GM10248 (cell line): ENCODE measurements around the gene PRXL2B.
"Not testable (repeated sequence)": the region's sequence is repeated elsewhere in the genome, so short reads cannot be mapped to it uniquely, and the experiment has no call there.

Experiments
- CTCF ChIA-PET: fragments of 300-600 bp; sonication (Branson Sonifier 250); formaldehyde crosslinking; extraction: SDS; loops from one replicate; lab custom pipeline; 2021; ENCODE audit warnings: antibody characterized with exemption; lab: Yijun Ruan, JAX
- POLR2A ChIA-PET: fragments of 350-650 bp; sonication (Branson Sonifier 250); formaldehyde crosslinking; extraction: SDS; loops from one replicate; lab custom pipeline; 2020; ENCODE audit warnings: antibody characterized with exemption; lab: Yijun Ruan, JAX
- DNase-seq: peaks from one replicate; pipeline ENCODE4 v3.0.0; 2012; ENCODE audit errors: extremely low spot score
- TF ChIP-seq, protein P1 (sequence below): IDR thresholded peaks from 2 replicates; pipeline ENCODE4 v1.5.1; 2012; ENCODE audit warnings: mild to moderate bottlenecking, low read depth; ENCODE audit errors: extremely low read depth, missing control alignments, control extremely low read depth

Gene PRXL2B

DNA sequence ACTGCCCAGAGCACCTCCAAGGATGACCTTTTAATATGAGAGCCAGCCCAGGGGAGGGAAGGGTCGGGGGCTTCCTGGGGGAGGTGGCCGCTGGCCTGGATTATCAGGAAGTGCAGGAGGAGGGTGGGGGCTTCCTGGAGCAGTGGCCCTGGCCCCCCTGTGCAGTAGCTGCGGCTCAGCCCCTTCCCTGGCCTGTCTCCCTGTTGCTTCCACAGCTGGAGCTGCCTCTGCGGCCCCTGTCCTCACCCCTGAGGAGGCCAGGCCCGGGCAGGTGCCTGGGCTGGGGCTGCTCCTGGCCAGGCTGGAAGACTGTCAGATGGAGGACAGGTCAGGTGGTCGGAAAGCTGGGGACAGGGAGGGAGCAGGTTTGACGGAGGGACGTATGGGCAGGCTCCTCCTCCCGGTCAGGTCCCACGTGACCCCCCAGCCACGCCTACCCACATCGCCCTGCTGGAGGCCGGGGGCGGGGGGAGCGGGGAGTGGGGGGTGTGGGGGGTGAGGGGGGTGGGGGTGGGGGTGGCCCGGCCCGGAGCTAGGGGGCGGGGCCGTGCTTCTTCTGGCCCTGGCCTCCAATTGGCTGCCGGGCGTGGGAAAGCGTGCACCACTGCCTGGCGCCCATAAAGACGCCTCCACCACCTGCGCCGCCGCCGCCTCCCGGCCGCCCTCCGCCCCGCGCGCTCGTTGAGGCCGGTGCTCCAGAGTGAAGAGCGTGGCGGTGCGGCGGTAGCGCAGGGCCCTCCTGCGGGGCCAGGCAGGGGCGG lies 40.6 kb upstream of the PRXL2B start:
- CTCF ChIA-PET, result interaction anchor here (0.7 to 2.5 kb wide), 5 partner anchors 10 to 326 kb away, joined by 3 to 6 read pairs (median 3); partner anchors contain the start of genes HES5, PRXL2B and TNFRSF14
- peak; percentile 97 for DNase-seq
- TF ChIP-seq, protein P1, sequence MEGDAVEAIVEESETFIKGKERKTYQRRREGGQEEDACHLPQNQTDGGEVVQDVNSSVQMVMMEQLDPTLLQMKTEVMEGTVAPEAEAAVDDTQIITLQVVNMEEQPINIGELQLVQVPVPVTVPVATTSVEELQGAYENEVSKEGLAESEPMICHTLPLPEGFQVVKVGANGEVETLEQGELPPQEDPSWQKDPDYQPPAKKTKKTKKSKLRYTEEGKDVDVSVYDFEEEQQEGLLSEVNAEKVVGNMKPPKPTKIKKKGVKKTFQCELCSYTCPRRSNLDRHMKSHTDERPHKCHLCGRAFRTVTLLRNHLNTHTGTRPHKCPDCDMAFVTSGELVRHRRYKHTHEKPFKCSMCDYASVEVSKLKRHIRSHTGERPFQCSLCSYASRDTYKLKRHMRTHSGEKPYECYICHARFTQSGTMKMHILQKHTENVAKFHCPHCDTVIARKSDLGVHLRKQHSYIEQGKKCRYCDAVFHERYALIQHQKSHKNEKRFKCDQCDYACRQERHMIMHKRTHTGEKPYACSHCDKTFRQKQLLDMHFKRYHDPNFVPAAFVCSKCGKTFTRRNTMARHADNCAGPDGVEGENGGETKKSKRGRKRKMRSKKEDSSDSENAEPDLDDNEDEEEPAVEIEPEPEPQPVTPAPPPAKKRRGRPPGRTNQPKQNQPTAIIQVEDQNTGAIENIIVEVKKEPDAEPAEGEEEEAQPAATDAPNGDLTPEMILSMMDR, result no peak
- POLR2A ChIA-PET, result interaction anchor here (0.7 to 3.4 kb wide), 9 partner anchors 10 to 158 kb away, joined by 3 to 12 read pairs (median 4); partner anchors contain the start of genes PANK4, PRXL2B and TNFRSF14

DNA sequence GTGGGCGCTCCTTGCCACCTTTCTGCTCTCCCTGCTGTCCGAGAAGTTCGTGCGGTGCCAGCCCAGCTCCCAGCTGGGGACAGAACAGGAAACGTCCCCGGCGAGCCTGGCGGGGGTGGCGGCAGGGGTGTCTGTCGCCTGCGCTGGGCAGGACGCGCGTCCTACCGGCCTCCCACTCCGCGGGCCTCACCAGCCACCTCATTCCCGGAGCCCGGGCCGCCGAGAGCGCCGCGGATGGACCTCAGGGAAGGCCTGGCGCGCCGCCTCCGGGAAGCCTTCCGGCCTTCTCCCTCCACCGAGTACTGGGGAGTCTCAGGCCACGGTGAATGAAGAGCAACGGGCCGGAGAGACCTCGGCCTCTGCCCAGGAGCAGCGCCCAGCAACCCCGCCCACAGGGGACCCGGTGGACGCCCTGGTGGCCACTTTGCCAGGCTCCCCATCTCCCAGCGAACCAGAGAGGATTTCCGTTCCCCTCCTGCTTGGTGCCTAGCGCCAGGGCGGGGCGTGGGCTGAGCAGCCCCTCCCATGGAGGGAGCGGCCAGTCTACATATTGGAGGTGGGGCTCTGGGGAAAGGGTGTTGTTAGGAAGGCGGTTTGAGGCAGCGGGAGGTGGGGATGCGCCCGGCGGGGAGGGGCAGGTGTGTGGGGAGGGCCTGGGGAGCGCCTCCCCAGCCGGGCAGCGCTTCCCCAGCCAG lies 39.9 kb upstream of the PRXL2B start:
- CTCF ChIA-PET, result interaction anchor here (0.7 to 2.5 kb wide), 21 partner anchors 8 to 352 kb away, joined by 3 to 27 read pairs (median 4); partner anchors contain the start of genes FAAP20, HES5, PANK4 and PEX10
- POLR2A ChIA-PET, result interaction anchor here (0.5 to 3.4 kb wide), 11 partner anchors 9 to 347 kb away, joined by 3 to 12 read pairs (median 6); partner anchors contain the start of genes PANK4, PRXL2B and TNFRSF14
- DNase-seq, result peak; percentile 86
- TF ChIP-seq, protein P1, result no peak

DNA sequence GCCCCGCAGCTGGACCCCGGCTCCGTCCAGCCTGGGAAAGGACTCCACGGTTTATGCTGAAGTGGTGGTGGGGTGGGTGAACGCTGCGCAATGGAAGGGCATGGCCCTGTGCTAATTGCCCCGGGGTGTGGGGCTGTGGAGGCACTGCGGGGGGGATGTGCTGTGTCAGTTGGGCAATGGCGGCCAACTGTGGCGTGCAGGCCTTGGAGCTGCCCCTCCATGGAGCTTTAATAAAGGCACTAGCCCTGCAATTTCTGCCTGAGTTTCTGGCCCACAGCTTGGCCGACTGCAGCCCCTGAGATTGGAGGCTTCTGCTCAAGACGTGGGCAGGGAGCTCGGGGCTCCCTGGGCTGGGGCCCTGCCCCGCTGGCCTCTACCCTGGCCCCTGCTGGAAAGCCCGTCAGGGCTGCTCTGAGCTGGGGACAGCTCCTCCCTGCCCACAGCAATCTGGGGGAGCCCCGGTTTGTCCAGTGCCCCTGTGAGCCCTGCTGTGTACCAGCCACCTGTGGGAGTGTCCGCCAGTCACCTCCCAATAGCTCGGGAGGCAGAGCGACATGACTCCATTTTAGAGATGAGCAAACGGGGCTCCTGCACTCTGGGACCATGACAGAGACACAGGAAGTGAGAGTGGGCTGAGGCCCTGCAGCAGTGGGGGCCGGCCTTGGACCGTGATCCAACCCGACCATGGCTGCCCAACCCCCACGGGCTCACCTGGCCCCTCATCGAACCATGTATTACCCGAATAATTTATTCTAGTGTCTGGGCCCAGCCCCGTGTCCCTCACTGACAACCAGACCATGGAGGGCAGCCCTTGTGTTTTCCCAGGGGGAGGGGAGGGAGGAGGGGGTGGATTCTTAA lies 39.1 kb upstream of the PRXL2B start:
- TF ChIP-seq, protein P1, result no peak
- POLR2A ChIA-PET, result interaction anchor here (0.5 to 3.4 kb wide), 8 partner anchors 9 to 348 kb away, joined by 3 to 12 read pairs (median 6); partner anchors contain the start of genes PANK4, PRXL2B and TNFRSF14
- DNase-seq, result peak; percentile 68
- CTCF ChIA-PET, result interaction anchor here (0.7 to 2.5 kb wide), 21 partner anchors 9 to 352 kb away, joined by 3 to 27 read pairs (median 5); partner anchors contain the start of genes FAAP20, HES5, PANK4 and PEX10

DNA sequence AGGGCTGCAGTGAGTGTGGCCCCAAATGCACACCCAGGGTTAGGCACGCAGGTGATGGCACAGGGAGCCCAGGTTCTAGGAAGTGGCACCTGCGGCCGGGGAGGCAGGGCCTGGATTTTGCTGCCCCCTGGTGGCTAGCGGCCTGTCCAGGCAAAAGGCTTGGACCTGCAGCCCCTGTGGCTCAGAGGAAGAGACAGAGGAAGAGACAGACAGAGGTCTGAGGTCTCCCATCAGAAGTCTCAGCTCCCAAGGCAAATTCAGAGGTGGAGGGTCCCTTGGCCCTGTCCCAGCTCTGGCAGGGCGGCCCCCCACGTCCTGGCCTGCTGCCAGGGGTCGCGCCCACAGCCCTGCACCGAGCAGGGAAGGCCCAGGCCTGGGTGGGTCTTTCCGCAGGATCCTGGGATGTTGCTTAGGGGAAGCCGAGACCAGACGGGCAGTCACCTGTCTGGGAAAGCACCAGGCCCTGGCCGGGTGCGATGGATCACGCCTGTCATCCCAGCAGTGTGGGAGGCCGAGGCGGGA lies 38.4 kb upstream of the PRXL2B start:
- TF ChIP-seq, protein P1, result peak; percentile 92
- peak; percentile 71 for DNase-seq
- CTCF ChIA-PET, result interaction anchor here (0.8 to 2.5 kb wide), 21 partner anchors 8 to 353 kb away, joined by 3 to 27 read pairs (median 6); partner anchors contain the start of genes FAAP20, HES5, PANK4 and PEX10
- POLR2A ChIA-PET, result interaction anchor here (0.6 to 3.4 kb wide), 9 partner anchors 8 to 1441 kb away, joined by 3 to 12 read pairs (median 4); partner anchors contain the start of genes PANK4, PRXL2B and TNFRSF14

- ChIA-PET POLR2A (interaction anchor here (1.4 to 2.0 kb wide), 2 partner anchors 9 to 28 kb away, joined by 4 to 6 read pairs; no protein-coding TSS in a partner anchor), CTCF (interaction anchor here (0.7 to 2.5 kb wide), 2 partner anchors 12 to 354 kb away, joined by 3 to 10 read pairs; partner anchors contain the start of gene FAAP20)
- DNase-seq, result not testable (repeated sequence)
These were observed 37.1 kb upstream of the PRXL2B start for GRCh38 chr1:2549367-2550029.

GRCh38 chr1:2550309-2550861 lies 36.2 kb upstream of the PRXL2B start:
- CTCF ChIA-PET, result interaction anchor here (2.5 kb wide), 1 partner anchor 355 kb away, joined by 10 read pairs; the partner anchor contains the start of gene FAAP20
- POLR2A ChIA-PET, result interaction anchor here (1.4 to 2.0 kb wide), 2 partner anchors 8 to 27 kb away, joined by 4 to 6 read pairs; no protein-coding TSS in a partner anchor
- DNase-seq, result not testable (repeated sequence)

DNA sequence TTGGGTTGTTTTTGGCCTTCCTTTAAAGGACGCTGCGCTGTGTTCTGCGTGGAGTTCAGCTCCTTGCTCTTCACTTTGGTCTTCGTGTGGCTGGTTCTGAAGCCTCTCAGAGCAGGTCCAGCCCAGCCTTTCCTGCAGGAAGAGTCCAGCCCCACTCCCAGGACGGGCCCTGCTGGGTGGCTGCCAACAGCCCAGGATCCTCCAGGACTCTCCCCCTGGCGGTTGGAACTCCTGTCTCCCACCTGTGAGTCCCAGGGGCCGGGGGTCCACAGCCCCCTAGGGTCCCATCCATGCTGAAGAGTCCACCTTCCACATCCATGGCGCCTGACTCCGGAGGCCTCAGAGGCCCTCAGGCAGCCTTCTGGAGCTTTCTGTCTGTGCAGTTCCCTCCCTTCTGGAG lies 35.0 kb upstream of the PRXL2B start:
- CTCF ChIA-PET, POLR2A ChIA-PET, DNase-seq: not testable (repeated sequence)
